GM19324 (cell line): ENCODE measurements around the gene CLDND2.

Source experiments
- ATAC-seq: cut with Tn5 transposase; IDR thresholded peaks from one replicate; pipeline ENCODE4 v1.9.1; 2021; ENCODE audit warnings: mild to moderate bottlenecking, moderate library complexity; ENCODE audit not compliant: unreplicated experiment, low FRiP score

CLDND2 gene

DNA sequence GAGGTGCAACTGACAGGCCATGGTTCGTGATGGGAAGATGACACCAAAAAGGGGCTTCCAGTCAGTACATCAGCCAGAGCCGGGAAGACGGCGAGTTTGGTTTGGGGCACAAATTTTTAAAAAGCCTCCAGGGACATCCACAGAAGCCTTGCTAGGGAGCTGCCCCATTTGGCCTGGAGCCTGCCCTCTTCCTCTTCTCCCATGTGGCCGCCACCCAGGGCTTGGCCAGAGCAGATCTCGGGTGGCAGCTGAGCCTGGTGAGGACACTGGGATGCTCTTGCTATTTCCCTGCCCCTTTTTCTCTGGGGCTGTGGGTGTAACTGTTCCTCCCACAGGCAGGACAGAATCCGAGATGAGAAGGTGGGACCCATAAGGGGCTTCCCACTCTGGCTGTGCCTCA is 10.9 kb downstream of the CLDND2 start:
- no peak for ATAC-seq

DNA sequence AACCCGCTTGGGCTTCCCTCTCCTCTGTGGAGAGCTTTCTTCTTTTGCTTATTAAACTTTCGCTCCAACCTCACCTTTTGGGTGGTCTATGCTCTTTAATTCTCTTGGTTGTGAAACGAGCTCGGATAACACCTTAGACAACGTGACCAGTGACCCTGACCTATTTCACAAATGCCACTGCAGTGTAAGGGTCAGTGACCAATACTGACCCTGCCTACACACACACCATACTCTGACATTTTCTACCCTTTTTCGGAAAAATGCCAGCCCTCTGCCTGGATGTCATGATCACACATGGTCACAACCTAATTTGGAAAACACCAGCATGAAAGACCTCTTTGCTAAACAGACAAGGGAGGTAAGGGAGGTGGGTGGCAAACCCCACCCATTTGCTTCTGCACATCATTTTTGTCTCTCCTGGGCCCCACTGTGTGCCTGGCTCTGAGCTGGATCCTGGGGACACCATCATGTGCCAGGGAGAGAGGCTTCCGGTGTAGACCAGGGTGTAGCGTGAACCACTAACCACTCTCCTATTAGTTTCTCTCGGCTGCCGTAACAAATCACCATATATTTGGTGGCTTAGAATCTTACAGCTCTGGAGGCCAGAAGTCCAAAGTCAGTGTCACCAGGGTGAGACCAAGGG is 12.5 kb downstream of the CLDND2 start:
- no peak for ATAC-seq

DNA sequence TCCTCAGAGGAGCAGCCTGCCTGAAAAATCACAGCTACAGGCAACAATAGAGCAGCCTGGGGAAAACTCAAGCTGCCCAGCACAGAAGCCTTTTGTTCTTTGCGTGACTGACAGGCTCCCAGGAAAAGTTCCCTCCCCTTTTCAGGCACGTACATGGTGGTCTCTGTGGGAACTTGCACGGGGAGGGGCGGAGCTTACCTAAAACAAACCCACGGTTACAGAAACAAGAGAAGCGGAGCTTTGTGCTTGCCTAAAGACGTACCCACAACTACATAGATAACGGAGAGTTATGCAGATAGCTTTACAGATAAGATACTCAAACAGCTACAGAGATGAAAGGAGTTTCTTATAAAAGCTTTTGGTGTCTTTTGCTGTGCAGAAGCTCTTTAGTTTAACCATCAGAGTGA is 14.1 kb downstream of the CLDND2 start:
- no peak for ATAC-seq

DNA sequence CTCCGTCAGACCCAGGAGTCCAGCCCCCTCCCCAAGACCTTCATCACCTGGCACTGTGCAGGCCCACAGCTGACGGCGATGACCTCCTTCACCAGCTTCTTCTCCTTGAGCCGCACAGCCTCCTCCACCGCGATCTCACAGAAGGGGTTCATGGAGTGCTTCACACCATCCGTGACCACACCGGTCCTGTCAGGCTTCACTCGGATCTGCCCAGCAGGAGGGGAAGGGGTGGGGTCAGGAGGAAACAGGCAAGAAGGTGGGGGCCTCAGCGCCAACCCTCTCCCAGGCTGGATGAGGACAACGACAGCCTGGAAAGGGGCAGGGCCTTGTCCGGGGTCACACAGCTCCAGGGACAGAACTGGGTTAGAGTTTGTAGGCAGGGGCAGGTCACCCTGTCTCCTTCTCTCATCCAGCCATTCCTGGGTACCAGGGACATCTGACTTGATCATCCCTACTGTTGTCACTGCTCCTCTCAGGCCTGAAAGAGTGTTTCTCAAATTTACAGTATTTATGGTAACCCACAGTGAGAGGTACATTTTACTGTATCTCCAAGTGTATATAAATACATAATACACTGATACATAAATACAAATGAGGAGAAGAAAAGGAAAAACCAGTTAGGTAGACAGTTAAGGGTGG is 14.6 kb downstream of the CLDND2 start:
- ATAC-seq = no peak

DNA sequence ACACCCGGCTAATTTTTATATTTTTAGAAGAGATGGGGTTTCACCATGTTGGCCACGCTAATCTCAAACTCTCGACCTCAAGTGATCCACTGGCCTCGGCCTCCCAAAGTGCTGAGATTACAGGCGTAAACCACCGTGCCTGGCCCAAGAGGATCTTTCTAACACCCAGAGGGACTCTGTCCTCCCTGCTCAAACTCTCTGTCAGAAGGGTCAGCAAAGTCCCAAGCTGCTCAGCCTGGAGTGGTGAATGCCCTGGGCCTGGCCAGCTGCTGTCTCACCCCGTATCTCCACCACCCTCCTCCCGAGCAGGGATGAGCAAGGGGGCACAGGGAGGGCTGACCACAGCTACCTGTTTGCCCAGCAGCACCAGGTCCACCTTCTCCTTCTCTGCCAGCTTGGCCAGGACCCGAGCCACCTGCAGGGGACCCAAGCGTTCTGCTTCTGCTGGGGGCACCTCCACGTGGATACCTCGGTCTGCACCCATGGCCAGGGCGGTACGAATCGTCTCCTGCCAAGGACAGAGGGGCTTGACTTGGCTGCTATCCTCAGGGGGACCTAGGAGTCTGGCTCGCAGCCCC is 15.9 kb downstream of the CLDND2 start:
- ATAC-seq = no peak

DNA sequence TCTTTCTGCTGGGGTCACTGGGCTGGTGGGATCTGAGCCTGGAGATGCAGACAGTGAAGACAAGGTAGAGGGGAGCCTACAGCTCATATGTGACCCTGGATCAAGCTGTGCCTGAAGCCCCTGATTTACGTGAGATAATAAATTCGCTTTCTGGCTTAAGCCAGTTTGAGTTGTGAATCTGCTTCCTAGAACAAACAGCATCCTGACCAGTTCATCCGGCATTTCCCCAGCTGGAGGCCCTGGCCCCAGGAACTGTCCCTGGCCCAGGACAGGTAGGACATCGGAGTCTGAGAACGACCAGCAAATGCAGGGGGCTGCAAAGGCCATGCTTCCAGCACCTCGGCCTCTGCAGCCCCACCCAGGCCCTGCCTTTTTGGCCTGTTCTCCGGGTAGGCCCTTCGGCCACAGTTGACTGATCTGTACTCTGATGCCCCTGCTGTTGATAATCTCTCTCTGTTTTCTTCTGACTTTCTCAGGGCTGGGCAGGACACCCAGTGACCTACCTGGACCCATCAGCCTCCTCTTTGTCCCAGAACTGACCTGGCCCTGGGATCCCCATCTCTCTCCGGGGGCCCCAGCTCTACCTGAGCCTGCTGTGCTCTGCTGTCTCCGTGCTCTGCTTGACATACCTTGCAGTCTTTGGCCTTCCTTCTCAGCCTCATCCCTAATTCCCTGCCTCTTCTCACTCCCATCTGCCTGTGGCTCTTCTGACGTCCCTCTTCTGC is 17.4 kb downstream of the CLDND2 start:
- ATAC-seq = no peak

DNA sequence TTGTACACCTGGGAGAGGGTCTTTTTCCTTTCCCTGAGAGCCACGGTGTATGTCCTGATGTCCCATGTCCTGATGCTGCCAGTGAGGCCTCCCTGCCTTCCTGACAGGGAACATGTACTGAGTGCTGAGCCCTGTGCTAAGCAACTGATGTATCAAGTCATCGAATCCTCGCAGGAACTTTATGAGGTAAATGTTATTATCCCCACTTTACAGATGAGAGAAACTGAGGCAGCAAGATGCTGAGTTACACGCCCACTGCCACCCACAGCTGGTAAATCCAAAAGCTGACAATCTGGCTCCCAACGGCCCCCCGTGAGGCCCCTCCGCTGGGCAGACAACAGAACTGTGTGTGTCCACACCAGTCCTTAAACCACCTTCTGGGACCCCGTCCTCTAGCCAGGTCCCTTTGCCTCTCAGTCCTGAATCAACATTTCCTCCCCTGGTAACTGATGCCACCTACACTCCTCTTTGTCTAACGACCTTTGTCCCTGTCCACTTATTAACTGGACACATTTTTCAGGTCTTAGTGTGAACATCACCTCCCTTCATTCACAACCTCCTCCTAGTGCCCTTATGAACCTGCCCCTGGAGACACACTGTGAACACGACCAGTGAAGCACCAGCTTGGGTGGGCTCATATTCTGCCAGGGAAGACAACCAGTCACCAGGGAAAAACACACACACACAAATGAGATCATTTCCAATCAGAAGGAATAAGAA is 21.4 kb downstream of the CLDND2 start:
- ATAC-seq = no peak

DNA sequence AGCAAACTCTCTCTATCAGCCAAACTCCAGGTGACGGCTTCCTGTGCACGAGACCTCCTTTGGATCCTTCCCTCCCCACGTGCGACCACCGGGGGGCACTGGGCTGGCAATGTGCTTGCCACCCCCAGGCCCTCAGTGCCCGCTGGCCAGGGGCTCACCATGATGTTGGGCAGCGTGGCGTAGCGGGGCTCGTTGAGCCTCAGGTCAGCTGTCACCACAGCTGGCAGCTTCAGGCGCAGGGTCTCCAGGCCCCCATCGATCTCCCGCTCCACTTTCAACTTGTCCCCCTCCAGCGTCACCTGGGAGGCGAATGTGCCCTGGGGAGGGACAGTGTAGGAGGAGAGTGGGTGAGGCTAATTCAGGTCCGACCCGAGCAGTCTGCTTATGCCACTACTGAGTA is 22.1 kb downstream of the CLDND2 start:
- no peak for ATAC-seq

DNA sequence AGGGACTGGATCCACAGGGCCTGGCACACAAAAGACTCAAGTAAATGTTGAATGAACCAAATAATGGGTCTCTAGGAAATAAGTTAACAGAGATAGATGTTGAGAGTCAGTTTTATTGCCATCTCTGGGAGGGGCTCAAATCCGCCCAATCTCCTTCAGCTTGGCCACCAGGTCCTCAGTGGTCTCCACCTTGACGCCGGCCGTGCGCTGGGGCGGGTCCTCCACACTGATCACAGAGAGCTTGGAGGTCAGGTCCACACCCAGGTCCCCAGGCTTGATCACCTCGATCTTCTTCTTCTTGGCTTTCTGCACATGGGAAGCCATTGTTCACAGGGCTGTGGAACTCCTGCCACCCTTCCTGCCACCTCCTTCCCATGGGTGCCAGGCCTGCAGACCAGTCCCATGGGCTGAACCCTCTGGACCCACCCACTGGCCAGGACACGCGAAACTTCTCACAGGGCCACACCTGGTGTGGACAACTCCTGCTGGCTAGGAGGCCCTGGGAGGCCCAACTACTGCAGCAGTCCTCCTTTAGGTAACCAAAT is 23.7 kb downstream of the CLDND2 start:
- no peak for ATAC-seq

DNA sequence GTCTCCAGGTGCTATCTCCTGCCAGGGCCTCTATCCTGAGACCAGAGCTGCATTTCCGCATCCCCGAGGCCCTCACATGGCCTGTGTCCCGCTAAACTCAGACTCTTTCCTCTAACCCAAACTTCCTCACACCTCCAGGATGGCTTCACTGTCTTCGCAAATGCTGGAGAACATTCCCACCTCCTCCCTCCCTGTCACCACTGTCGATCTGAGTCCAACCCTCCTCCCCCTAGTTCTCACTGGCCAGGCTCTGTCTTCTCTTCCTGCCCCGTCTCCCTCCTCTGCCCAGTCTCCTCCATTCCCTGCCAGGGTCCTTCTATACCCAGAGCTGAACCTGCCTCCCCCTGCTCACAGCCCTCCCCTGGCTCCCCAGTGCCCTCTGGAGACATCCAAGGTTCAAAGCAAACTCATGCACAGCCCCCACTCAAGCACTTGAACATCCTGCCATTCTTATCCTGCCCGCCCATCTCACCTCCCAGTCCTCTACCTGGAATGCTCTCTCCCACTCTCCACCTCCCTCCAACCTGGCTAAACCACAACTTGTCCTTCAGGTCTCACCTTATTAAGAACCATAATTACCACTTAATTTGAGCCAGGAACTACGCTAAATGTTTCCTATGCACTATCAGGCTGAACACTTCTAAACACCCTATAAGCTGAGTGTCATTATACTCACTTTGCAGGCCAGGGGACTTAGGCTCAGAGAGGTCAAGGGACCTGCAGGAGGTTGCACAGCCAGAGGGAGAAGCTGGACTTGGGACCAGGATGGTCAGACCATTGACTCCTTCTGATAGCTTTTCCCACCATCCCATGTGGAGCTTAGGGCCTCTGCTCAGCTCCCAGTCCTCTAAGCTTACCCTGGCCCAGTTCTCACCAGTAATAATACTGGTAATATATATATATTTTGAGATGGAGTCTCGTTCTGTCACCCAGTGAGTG is 25.9 kb downstream of the CLDND2 start:
- no peak for ATAC-seq

DNA sequence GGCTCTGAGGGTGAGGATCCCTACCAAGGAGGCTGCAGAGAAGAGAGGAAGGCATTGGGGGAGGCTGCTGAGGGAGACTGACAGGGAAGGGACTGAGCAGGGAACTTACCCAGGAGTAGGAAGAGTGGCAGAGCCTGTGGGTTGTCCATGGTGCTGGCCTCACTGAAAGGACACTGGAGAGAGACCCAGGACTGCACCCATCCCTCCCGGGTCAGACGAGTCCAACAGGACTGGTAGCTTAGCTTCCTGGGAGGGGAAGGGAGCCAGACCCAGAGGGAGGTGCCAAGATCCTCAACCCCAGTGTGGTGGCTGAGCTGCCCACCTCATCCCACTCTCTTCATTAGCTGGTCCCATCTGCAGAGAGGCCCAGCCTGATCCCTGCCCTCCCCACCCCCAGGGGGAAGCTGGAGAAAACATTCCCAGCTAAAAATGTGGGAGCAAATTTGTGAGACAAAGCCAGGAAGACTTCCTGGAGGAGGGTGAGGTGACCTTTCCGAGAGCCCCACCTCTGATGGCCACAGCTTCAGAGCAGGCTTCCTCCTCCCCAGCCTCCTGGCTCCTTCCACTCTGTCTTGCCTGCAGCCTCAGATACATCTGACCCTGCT is 26.7 kb downstream of the CLDND2 start, which contains the start of gene VSIG10L:
TSS of gene VSIG10L (minus strand) at position 164 of the 605 bp plus-strand sequence. CDS start at position 149, 15 bp downstream.
- no peak for ATAC-seq

DNA sequence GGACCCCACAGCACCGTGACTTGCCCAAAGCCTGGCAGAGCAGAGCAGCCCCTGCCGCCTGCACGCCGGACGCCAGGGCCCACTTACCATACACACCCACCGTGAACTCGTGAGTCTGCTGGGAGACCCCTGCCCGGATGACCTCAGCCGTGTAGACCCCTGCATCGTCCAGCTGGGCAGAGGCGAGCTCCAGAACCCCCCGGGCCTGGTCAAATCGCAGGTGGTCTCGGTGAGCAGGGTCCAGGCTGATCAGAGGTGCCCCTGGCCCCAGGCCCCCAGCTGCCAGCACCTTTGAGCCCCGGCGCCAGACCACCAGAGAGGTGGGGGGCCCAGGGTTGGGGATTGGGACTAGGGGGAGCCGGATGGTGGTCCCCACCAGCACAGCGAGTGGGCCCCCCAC is 27.7 kb downstream of the CLDND2 start:
- no peak for ATAC-seq

DNA sequence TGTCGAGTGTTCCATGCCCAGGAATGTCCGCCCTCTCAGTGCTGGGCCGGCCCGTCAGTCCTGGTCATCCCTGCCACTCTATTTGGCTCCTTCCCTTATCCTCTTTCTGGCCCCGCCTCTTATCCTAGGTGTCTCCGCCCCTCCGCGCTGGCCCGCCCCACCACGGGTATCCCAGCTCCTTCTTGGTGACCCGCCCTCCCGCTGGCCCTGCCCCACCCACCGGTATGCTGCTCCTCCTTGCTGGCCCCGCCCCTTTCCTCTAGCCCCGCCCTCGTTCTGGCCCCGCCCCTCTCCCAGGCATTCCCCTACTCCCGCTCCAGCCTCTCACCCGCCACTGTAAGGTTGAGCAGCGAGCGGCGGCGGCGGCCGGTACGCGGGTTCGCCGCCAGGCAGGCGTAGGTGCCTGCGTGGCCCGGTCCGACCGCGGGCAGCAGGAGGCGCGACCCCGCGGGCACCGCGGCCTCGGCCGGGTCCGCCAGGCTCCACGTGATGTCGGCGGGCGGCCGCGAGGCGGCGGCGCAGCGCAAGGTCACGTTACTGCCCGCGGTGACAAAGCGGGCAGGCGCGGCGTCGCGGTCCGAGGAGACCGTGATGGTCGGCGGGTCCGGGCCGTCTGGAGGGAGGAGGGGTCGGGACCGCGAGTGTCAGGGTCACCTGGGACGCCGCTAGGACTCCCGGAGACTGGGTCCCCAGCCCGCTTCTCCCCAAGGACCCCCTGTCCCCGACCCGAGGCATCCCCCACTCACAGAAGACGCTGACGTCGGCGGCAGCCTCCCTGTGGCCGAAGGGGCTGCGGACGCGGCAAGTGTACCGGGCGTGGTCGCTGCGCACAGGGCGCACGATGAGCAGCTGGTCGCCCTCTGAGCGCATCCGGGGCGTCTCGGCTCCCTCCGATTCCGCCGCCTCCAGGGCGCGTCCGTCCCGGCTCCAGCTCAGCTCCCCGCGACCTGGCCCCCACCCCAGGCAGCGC is 28.8 kb downstream of the CLDND2 start:
- peak; percentile 56 for ATAC-seq

DNA sequence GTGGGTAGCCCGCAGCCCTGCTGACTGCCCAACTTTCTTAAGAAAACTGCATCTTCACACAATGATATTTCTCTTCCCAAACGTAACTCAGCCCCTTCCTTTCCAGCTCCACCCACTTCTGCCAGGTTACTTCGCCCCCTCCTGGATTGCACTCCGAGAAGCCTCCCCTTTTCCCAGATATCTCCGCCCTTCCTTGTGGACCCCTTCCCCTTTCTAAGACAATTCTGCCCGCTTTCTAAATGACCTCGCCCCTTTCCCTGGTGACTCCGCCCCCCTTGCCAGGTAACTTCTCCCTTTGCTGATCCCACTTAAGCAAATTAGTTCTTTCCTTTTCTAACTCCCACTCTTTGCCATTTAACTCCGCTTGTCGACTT is 29.5 kb downstream of the CLDND2 start:
- ATAC-seq = peak; percentile 1

DNA sequence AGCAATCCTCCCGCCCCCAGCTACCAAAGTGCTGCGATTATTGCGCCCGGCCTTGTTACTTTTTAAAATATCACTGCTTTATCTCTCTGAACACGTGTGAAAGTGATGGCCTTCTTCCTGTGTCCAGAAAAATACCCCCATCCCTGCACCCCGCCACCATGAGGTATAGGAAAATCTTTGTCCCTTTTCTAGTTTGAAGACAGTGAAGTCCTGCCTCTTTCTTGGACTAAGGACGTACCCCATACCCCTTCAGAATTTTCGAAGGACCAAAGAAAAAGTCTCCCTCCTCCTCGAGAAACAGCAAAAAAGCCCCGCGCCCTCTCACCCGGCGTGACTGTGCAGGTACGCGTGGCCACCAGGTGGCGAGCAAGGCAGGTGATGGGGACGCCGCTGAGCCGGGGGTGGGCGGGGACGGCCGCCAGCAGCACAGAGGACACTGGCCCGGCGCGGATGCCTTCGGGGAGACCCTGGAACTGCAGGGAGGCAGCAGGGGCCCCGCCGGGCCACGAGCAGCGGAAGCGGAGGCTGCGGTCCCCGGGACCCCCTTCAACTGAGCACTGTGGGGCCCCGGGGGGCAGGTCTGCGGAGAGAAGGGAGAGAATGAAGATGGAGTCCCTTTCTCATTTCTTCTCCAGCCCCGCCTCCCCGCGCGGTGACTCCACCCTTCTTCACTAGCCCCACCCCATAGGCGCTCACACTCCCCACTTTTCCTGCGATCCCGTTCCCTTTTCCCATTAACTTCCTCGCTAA is 30.1 kb downstream of the CLDND2 start:
- peak; percentile 62 for ATAC-seq

DNA sequence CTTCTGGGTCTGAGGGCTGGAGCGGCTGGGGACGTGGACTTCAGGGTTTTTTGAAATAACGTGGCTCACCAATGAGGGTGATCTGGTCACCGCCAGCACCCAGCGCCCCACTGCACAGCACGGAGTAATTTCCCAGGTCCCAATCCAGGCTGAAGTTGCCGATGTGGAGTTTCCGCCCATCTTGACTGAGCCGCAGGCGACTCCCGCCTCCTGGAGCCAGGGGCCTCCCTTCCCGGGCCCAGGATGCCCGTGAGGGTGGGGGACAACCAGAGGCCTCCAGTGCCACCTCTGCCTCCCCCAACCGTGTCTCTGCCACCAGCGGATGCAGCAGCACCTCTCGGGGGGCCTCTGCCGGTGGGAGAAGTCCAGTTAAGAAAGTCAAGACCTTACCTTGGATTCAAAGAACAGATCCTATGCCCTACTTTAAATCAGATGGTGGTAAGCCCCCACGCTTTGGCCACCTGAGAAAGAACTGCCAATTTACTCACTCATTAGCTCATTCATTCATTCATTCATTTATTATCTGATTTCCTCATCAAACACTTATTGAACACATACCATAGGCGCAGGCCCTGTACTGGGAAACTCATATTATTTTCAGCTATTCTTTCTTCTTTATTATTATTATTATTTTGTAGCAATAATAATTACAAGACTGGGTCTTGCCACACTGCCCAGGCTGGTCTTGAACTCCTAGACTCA is 30.8 kb downstream of the CLDND2 start:
- no peak for ATAC-seq
